ENCODE data around the gene KLHDC7B. TPM values are rescaled to one million over a fixed set of nuclear protein-coding genes. Genes with fewer than 3 reads are reported as not detected.

The KLHDC7B gene
- total and polyA plus RNA-seq, 2 of the 13 experiments (the other 11 are each of a cell fraction or from before 2014, with no cell fraction given): 0.11 TPM; not detected in 1

DNA sequence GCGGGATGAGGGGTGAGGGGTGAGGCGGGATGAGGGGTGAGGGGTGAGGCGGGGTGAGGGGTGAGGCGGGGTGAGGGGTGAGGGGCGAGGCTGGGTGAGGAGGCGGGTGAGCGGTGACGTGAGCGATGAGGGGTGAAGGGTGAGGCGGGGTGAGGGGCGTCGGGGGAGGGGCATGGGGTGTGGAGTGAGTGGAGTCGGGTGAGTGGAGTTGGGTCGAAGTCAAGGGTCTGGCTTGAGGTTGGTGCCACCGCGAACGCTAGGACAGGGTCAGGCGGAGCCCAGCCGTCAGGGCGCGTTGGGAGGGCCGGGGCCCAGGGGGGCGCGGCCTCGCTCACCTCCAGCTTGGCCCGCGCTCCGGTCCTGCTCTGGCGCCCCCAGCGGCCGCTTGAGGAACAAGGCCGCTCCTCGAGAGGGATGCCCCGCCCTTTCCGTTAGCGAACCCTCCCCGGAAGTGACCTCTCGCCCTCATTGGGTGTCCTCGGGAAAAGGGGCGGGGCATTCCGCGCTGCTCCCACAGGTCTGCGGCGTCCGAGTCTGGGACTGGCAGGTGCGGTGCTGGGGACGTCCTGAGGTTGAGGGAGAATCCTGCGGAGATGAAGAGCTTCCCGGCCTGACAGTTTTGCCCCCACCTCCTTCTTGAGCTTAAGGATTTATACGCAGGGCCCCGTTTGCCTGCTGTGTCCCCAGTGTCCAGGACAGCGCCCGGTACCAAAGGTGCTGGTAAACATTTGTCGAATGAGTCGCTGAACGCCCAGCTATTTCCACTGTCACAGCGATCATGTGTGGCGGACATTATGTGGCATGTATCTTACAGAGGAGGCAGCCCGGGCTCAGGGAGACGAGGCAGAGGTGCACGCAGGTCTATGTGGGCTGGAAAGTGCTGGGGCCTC lies 17.1 kb downstream of the KLHDC7B start, which contains the start of gene SYCE3 (continued):
- TF ChIP-seq, protein P1, sequence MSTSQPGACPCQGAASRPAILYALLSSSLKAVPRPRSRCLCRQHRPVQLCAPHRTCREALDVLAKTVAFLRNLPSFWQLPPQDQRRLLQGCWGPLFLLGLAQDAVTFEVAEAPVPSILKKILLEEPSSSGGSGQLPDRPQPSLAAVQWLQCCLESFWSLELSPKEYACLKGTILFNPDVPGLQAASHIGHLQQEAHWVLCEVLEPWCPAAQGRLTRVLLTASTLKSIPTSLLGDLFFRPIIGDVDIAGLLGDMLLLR (CRISPR knock-in tag; IDR thresholded peaks at IDR 0.05): no peak
- TF ChIP-seq ZBTB4 (CRISPR knock-in tag; IDR thresholded peaks at IDR 0.05; ENCODE audit: borderline replicate concordance) (no peak; the same call in 1 of the 2 replicates), ZNF24 (IDR thresholded peaks at IDR 0.05) (no peak), PHF5A (CRISPR knock-in tag; IDR thresholded peaks at IDR 0.05; ENCODE audit: low read depth, unreplicated experiment) (peak; percentile 48), TP53 (CRISPR knock-in tag; conservative IDR thresholded peaks at IDR 0.05) (no peak), KDM6A (CRISPR knock-in tag; IDR thresholded peaks at IDR 0.05; ENCODE audit: low read depth) (no peak), ARID4A (CRISPR knock-in tag; IDR thresholded peaks at IDR 0.05; ENCODE audit: borderline replicate concordance) (peak; percentile 84; the same call in 1 of the 2 replicates), ELF1 (CRISPR knock-in tag; IDR thresholded peaks at IDR 0.05) (peak; percentile 92), ZNF558 (CRISPR knock-in tag; IDR thresholded peaks at IDR 0.05; ENCODE audit: borderline replicate concordance) (no peak), EHMT2 (IDR thresholded peaks at IDR 0.05; ENCODE audit: borderline replicate concordance, low read depth, low read length) (no peak), FOXO1 (CRISPR knock-in tag; IDR thresholded peaks at IDR 0.05) (peak; percentile 18; the same call in 1 of the 2 replicates), SKI (IDR thresholded peaks at IDR 0.05; ENCODE audit: partially characterized antibody) (no peak), NFE2L2 (IDR thresholded peaks at IDR 0.05; ENCODE audit: low read length) (no peak), HMGXB4 (CRISPR knock-in tag; IDR thresholded peaks at IDR 0.05; ENCODE audit: borderline replicate concordance in 1 of 2, low read depth in 1 of 2) (peak; percentile 84 to 88), ZNF841 (CRISPR knock-in tag; IDR thresholded peaks at IDR 0.05; ENCODE audit: borderline replicate concordance) (no peak), ZNF713 (CRISPR knock-in tag; IDR thresholded peaks at IDR 0.05) (no peak)
- TF ChIP-seq, protein P2, sequence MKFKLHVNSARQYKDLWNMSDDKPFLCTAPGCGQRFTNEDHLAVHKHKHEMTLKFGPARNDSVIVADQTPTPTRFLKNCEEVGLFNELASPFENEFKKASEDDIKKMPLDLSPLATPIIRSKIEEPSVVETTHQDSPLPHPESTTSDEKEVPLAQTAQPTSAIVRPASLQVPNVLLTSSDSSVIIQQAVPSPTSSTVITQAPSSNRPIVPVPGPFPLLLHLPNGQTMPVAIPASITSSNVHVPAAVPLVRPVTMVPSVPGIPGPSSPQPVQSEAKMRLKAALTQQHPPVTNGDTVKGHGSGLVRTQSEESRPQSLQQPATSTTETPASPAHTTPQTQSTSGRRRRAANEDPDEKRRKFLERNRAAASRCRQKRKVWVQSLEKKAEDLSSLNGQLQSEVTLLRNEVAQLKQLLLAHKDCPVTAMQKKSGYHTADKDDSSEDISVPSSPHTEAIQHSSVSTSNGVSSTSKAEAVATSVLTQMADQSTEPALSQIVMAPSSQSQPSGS (CRISPR knock-in tag; IDR thresholded peaks at IDR 0.05): no peak
